ENCODE measurements around the gene VDR. TPM values are rescaled to one million over a fixed set of nuclear protein-coding genes. Genes with fewer than 3 reads are reported as not detected.

VDR gene
- total RNA-seq, 1 donor from 2014 or later: 17.6 TPM

DNA sequence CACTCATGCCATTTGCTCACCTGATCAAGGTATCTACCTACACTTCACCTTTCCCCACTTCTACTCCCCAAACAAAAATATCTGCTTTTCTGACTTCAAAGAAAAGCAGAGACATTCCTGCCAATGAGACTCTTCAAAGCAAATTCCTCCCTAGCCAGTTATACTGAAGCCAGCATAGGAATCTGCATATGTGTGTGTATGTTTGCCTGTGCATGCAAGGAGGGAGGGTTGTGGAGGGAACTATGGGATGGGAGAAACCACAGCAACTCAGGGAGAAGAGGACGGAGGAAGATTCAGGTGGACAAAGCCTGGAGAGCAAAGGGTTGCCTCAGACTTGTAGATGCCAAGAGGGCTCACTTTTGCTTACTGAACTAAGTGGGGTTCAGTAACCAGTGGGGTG, 26.4 kb upstream of the VDR start:
- DNase-seq (ENCODE audit: low read depth): no peak

DNA sequence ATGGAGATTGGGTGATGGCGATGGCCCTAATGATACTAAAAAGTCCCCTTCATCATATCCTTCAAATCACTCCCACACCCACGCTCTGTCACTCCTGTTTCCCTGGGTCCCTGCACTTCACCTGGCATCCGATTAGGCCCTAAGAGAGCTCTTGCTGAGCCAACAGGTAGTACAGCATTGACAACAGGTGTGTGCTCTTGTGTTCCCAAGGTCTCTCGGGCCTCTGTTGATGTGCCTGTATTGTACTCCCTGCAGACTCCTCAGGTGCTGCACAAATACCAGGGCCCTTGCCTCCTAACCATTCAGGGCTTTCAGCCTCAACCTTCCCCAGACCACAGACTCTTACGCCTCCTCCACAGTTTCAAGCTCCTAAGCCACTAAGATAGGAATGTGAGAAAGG, 25.8 kb upstream of the VDR start:
- no peak for DNase-seq (ENCODE audit: low read depth)

DNA sequence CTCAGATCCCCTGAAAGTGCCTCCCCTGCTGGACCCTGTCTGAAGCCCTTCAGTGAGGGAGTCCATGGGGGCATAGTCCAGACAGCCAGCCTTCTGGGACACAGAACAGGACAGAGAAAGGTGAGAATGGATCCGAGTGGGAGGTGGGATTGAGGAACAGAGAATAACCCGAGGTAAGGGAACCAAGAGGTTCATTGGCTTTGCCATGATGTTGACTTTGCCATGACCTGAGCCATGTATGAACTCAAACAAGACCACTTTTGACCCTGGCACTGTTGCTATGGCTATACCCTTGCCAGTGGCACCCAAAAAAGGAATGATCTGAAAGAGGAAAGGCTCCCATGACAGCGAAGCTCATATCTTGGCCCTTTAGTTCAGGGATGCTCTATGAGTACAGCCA, 22.6 kb upstream of the VDR start:
- DNase-seq (ENCODE audit: low read depth): no peak

DNA sequence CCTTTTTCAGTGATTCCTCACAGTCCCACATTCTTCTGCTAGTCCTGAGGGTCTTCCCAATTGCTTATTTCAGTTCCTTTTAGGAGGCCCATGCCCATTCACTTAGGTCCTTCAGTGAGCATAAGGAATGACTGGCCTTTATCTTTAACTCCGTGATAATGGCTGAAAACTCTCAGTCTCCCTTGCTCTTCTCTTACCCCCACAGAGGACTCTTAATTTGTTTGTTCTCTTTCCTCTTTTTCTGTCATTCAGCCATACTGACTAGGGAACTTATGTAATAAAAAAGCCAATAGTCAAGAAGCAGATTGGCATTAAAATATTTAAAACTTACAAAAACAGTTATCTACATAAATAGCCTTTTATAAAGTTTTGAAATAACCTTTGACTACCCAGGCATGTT, 17.1 kb upstream of the VDR start:
- no peak for DNase-seq (ENCODE audit: low read depth)

DNA sequence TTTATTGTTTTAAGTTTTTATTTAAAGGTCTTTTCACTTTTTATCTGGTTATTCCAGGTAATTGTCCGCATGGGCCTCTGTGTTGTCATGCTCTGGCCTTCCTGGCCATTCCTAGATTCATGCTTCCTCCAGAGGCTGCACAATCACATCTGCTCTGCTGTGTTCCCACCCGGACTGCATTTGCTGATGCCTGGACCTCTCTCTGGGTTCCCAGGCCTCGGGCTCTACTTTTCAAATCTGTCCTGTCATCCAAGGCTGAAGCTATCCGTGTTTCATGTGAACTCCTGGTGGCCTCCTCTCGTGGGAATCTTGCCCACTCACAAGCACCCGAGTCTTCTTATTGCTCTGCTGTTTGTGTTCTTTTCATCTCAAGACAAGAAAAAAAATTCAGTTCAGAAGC, 16.1 kb upstream of the VDR start:
- DNase-seq (ENCODE audit: low read depth): no peak

DNA sequence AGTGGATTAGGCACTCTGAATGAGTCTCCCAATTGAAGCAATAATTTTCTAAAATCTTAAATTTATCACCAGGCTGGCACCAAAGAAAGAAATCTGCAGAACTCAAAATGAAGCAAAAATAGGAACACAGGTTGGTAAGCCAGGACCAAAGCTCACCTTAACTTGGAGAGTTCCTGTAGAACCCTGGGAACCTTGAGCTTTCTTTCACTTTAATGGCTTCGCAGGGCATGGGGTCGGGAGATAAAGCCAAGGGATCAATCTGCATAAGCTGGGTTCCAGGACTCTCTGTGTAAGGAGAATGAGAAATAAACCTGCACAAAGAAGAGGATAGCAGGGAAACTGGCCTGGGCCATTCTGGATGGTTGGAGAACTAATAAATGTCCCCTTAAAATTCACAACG, 8.3 kb upstream of the VDR start:
- no peak for DNase-seq (ENCODE audit: low read depth)

DNA sequence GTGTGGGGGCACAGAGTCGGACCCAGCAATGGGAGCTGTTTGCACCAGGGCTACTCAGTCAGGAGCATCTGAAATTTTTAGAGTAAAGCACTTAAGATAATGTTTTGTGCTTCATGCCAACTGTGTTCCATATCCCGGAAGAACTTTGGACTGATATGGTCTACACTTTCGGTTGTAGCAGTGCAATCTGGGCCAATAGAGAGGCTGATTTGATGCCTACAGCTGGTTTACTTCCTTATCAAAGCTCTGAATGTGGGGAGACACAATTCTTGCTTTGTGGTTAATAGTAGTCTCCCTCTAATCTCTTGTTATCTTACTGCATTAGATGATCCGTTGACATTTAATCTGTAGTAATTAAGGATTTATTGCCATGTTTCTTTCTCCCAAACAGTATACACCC, 7.8 kb upstream of the VDR start:
- no peak for DNase-seq (ENCODE audit: low read depth)

DNA sequence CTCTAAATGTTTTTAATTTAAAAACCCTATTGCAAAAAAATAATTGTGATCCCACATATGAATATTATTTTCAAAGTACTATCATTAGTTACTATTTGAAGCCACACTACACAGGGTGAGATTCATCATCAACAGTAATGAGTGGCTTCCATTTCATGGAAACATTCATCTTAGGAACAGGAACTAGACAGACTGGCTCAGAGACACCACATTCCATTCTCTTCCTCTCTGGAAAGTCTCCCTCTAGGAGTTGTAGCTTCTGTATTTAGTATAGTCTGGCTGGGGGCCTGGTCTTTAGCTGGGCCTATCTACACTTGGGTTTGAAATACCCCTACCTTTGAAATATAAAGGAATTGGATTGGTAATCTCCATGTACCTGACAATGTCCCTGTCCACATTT, 6.2 kb upstream of the VDR start:
- no peak for DNase-seq (ENCODE audit: low read depth)

DNA sequence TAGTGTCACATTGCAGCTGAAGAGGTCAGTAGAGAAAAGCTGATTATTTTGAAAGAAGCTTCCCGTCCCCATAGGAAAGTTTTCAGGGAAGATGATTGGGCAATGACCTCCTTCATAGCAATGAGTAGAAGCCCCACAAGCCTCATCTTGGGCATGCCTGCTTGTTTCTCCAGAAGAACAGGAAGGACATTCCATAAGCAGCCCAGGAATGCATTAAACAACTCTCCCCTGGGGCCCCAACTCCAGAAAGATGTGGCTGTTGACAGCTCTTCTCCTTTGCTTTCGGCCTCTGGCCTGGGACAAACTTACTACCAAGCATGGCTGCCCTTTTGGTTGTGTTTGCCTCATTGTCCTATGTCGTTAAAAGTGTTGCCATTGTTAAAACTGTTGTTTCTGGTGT, 5.7 kb upstream of the VDR start:
- no peak for DNase-seq (ENCODE audit: low read depth)

DNA sequence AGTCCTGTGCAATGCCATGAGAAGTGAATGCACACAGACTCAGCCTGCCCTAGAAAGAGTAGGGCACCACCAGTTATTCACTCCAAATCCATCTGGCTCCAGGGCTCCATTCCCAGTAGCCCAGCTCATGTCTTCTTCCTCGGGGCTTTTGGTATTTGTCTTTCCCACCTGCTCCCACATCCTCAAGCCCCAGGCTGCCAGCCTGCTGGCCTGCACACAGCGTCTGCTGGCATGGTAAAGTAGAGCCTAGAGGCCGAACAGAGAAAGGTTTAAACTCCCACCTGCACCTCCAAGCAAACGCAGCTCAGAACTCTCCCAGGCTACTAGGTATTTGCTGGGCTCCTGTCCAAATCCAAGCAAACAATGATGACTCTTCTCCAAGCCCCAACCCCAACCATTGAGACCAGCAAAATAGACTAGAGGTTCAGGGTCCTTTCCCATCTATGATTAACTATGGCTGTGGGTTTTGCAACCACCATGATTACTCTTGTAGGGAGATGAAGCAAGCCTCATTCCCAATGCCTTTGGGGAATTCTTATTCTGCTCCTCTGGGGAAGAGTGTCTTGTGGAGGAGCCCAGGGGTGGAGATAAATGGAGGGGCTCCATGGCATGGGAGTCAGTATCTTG, 5.2 kb upstream of the VDR start:
- no peak for DNase-seq (ENCODE audit: low read depth)

DNA sequence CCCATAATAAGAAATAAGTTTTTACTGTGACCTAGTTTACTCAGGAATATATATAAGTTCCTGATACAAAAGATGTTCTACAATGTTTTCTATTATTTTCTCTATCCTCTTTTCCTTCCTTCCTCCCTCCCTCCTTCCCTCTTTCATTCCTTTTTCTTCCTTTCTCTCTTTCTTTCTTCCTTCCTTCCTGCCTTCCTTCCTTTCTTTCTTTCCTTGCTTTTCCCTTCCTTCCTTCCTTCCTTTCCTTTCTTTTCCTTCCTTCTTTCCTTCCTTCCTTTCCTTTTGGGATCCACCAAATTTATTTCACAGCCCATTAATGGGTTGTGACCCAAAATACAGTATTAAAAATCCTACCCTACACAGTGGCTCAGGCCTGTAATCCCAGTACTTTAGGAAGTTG, 3.9 kb upstream of the VDR start:
- no peak for DNase-seq (ENCODE audit: low read depth)

DNA sequence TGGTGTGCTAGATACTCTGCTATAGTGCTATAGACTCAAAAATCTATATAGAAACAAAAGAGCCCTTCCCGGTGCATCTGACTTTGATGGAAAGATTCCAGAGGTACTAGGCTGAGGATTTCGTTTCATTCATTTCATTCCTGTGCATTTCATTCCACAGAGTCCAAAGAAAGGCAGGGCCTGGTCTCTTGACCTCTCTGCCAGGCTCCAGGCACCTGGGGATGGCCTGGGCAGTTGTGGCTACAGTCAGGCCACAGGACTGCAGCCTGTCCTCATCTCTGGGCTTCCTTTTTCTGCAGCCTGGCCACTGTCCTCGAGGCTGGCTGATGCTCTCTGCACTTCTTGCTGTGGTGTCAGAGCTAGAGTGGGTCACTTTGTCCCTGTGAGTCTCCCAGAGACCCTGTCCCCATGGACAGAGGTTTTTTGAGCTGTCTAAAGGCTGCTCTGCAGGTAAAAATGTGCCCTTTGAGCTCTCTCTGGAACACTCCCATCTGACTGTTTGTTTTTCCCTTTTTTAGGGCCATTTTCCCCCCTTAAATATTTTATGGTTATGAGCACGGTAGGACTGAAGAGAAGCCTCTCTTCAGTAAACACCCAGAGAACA, 3.2 kb upstream of the VDR start:
- DNase-seq (ENCODE audit: low read depth): peak; percentile 37

DNA sequence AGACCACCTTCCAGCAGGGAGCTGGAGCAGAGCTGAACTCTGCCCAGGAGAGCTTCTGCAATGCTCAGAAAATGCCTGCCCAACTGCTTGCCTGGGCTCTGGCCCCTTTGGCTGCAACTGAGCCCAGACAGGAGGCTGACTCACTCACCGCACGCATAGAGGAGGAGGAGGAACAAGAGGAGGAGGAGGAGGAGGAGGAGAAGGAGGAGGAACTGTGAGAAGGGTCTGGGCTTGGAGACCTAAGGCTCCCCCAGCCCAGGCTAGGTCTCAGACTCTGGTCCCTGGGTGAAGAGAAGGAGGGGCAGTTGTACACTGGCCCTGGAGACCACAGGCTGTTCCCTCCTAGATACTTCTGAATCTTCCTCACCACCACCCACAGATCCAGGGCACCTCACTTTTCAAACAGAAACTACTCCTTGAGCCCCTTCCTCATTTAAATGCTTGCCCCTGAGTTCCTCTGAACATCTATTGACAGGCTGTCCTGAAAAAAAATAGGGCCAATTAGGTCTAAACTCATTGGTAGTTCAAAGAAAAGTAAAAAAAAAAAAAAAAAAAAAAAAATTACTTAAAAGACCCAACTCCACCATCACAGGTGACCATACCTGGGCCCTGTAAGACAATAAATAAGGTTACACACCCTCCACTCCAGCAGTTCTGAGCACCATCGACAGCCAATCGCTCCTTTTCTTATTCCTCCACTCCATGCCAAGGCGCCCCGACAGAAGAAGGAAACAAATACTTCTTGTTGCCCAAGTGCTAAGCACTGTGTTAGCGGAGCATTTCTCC, 674 bp downstream of the VDR start:
- peak; percentile 77 for DNase-seq (ENCODE audit: low read depth)

DNA sequence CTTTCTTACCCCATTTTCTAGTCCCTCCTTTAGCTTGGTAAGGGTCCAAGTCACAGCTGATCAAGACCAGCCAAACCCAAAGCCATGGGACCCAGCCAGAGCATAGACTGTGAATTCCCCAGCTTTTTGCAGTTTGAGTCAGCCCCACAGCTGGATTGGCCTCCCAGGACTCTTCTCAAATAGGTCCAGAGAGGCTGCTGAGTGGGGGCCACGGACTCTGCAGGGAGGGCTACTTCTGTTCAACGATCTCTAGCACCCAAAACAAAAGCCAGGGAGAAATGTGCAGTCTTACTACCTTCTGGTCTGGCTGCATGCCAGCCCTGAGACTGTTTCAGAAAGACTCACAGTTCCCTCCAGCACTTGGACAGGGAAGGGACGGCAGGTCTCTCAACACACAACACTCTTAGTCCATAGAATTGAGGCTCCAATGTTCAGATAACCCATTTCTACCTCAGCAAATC, 1.6 kb downstream of the VDR start:
- DNase-seq (ENCODE audit: low read depth): peak; percentile 66

DNA sequence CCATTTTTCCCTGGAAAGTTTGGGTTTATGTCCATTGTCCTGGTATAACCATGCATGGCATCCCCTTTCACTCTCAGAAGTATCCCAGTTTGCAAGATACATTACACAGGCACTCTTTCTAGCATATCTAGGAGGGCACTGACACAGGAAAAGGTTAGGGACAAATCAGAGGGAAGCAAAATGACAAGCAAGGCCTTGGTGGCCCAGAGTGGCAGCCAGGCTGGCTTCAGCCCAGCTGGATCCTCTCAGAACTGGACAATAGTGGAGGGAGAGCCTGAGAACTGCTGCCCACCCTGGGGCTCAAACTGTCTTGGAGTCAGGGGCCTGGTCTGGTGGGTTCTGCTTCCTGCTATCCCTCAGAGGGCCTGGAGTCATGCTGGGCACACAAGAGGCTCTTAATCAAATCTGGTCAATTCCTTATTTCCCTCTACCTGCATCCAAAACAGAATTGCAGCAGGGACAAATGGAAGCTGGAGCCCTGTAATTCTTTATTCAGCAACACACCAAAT, 2.6 kb downstream of the VDR start:
- no peak for DNase-seq (ENCODE audit: low read depth)

DNA sequence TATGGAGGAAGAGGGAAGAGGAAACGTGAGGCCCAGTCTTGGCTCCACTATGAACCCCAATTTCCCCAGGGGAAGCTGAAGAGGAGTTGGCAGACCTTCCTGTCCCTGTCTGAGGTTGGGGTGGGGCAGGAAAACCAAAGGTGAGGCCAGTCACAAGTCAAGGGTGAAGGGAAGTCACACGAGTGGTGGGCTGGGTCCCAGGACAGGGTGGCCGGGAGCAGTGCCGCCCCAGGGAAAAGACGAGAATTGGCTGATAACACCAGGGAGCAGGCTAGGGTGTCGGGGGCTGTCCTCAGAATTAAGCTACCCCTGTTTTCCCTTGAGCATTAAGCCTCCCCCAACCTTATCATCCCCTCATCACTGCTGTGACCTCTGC, 3.1 kb downstream of the VDR start:
- no peak for DNase-seq (ENCODE audit: low read depth)

DNA sequence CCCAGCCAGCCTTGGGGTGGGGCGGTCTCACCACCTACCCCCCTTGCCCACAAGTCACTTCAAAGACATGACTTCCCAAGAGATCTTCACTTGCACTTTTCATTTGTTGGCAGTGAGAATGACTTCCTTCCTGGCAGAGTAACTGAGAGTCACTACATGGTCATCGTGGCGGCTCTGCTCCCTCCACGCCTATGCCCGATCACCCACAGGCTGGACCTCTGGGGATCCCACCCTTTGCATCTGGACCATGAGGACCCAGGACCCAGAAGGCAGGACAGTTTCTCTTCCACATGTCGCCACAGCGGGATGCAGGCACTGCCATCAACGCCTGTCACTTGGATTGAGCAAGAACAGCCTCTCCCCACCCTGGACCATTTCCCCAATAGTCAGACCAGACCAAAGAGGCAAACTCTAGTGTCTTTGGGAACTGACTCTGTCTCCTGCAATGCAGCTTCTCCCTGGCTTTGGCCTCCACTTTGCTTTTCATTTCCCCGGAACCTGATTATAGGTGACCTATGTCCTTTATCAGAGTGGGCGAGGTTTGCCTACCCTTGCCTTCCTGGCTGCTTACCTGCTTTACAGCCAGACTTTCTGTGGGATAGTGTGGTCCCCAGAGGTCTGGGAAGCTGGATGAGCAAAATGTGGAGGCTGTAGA, 3.6 kb downstream of the VDR start:
- no peak for DNase-seq (ENCODE audit: low read depth)

DNA sequence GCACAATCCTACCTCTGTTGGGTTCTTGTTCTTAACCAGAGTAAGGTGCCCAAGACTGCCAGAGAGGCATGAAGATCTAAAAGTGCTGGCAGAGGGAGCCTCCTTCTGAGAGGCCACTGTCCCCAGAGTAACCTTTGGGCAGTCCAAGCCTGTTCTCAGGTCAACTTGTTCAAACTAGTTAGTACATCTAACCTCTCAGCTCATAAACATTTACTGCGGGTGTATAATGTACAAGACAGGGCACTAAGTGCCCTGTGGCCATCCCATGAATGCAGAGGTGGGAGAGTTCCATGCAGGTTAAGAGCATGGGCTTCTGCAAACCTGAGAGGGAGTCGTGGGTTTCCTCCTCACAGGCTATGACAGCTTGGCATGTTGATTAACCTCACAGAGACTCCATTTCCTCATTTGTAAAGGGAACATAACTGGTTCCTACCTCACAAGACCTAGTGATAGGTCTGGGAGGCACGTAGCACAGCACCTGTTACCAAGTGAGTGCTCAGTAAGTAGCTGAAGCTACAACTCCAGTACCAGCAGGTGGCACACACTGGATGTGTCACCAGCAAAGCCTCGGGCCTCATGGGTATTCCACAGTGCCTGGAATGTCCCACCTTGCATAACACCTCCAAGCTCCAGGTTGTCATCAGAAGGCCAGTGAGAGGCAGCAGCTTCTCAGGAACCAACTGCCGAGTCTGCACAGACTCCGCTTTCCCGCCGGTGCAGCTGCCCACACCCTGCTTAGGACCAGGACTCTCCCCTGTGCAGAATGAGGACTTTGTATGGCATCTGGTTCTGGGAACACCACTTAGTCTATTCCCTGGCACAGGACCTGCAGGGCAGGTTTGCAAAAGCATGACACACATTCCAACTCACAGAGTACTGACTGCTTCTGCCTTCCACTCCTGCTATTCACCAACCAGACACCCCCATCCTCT, 4.4 kb downstream of the VDR start:
- no peak for DNase-seq (ENCODE audit: low read depth)

DNA sequence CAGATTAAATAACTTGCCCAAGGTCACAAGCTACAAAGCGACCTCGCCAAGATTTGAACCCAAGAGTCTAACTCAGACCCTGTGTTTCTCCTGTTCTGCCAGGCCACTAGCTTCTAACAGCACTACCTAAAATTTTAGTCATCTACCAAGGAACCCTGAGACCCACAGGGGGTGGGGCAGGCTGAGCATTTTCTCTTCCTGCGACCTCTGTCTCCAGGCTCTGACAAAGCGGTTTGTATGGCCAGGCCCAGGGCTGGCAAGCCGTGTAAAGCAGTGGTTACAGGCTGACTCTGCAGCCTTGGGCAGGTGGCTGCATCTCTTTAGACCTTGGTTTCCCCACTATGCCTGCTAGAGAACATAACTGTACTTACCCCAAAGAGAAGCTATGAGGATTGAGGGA, 5.3 kb downstream of the VDR start:
- DNase-seq (ENCODE audit: low read depth): no peak

DNA sequence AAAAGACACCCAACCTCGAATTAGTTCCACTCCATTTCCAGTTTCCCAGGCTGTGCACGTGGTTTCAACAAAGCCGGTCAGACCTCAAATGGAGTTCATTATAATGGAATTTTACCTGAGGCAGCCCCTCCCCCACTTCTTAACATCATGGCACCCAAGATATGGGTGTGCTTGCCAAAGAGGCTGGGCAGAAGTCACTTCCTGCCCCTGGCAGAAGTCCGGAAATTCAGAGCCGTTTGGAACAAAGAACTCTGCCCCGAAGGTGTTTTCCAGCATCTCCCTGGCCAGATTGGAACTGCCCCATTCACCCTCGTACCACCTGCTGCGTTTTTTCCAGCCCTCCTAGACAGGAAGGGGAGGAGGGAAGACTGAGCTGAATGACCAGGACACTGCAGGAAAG, 8.2 kb downstream of the VDR start:
- no peak for DNase-seq (ENCODE audit: low read depth)

DNA sequence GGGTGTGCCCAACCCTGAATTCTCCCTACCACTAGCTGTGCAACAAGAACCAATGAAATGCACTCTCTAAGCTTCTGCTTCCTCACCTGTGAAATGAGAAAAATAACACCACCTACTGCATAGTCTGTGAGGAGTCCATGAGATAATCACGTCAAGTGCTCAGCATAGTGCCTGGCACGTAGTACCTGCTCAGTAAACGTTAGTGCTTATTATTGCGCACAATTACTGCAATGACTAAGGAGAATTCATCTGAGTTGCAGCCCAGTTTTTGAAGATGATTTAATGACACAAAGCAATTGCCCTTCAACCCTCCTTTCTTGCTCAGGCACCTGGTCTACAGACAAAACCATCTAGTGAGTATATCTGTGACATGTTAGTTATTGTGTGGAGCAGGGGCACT, 8.8 kb downstream of the VDR start:
- no peak for DNase-seq (ENCODE audit: low read depth)
